HL-60 (cell line): ENCODE data around the gene CSRNP3.

Source experiments
- GABPA ChIP-seq: IDR thresholded peaks from 2 replicates; pipeline ENCODE4 v1.6.1; 2012; ENCODE audit warnings: low read depth
- POLR2AphosphoS5 ChIP-seq: IDR thresholded peaks from 2 replicates; pipeline ENCODE4 v1.6.1; 2012; ENCODE audit warnings: low read depth
- TF ChIP-seq, protein P1 (sequence below): IDR thresholded peaks from one replicate; pipeline ENCODE4 v1.5.1; 2011; ENCODE audit warnings: low read length, control low read depth, inconsistent platforms; ENCODE audit not compliant: insufficient read depth

DNA sequence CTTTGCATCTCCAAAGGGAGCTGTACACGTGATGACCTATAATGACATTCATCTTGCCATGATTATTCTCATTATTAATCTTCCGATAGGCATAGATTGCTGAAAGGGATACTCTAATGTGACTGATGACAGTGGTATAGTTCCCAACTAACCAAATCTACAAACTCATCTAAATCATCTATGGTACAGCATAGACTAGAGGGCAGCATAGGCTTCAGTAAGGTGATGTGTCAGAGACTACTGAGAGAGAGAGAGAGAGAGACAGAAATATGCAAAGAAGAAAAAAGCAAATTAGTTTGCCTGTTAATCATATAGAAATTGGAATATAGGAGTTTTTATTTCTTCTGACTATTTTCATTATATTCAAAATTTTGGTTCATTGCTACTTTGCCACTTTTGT, 89.3 kb downstream of the CSRNP3 start:
- no peak for TF ChIP-seq GABPA
- TF ChIP-seq, protein P1, sequence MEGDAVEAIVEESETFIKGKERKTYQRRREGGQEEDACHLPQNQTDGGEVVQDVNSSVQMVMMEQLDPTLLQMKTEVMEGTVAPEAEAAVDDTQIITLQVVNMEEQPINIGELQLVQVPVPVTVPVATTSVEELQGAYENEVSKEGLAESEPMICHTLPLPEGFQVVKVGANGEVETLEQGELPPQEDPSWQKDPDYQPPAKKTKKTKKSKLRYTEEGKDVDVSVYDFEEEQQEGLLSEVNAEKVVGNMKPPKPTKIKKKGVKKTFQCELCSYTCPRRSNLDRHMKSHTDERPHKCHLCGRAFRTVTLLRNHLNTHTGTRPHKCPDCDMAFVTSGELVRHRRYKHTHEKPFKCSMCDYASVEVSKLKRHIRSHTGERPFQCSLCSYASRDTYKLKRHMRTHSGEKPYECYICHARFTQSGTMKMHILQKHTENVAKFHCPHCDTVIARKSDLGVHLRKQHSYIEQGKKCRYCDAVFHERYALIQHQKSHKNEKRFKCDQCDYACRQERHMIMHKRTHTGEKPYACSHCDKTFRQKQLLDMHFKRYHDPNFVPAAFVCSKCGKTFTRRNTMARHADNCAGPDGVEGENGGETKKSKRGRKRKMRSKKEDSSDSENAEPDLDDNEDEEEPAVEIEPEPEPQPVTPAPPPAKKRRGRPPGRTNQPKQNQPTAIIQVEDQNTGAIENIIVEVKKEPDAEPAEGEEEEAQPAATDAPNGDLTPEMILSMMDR: no peak
- no peak for TF ChIP-seq POLR2AphosphoS5
